HG03135 (cell line): ENCODE results near the gene SNURF.
"Not testable (repeated sequence)": the region's sequence is repeated elsewhere in the genome, so short reads cannot be mapped to it uniquely, and the experiment has no call there.

Source experiments
- ATAC-seq: cut with Tn5 transposase; IDR thresholded peaks from one replicate; pipeline ENCODE4 v1.9.1; 2021; ENCODE audit warnings: mild to moderate bottlenecking, moderate library complexity; ENCODE audit not compliant: unreplicated experiment

SNURF gene

DNA sequence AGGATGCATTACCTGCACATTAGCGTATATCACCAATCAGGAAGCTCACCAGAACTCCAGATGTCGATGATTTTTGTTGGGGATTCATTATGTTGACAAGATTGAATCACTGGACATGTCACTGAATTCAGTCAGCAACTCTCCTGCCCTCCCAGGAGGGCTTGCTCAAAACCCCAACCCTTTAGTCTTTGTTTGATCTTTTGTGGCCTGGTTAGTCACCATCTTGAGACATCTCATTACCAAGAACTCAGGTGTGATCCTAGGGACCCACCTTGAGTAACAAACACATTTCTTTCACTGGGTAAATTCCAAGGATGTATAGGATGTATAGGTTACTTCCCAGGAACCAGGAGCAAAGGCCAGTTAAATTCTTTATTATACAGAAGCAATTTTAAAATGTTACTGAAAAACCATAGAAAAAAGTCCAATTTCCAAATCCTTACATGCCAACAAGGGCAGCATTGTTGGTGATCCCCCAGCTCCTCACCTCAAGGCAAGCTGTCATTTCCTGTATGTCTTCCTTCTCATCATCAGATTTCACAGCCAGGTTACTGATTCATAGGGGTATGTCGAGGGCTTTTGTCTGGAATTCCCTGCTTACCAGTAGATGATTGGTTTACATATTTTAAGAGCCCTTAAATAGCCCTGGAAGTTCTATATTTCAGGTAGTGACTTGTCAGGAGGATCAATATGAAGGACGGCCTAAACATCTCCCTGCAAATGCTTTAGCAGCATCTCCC is 11.7 kb downstream of the SNURF start:
- ATAC-seq = no peak

- no peak for ATAC-seq
Observed at GRCh38 chr15:24971052-24971451, 16.3 kb downstream of the SNURF start.

- no peak for ATAC-seq
Observed at GRCh38 chr15:24971772-24972171, 17.0 kb downstream of the SNURF start.

GRCh38 chr15:24972707-24973106 is 17.9 kb downstream of the SNURF start:
- not testable (repeated sequence) for ATAC-seq

GRCh38 chr15:24976932-24977331 is 22.1 kb downstream of the SNURF start:
- ATAC-seq = no peak

DNA sequence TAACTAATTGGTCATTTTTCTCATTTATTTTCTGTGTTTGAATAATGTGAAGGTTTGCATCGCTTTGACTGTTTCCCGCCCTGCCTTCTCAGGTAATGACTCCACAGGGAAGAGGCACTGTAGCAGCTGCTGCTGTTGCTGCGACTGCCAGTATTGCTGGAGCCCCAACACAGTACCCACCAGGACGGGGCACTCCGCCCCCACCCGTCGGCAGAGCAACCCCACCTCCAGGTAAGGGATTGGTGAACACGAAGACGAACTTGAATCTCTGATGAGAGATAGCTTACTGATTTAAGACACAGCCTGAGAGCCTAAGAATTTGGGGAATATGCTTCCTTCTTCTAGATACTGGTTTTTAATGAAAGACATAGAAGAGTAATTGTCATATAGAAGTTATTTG is 22.9 kb downstream of the SNURF start:
- ATAC-seq = no peak

GRCh38 chr15:24985224-24985623 is 30.4 kb downstream of the SNURF start:
- no peak for ATAC-seq

GRCh38 chr15:24986653-24987052 is 31.9 kb downstream of the SNURF start:
- no peak for ATAC-seq
